GM23338 (cell line): ENCODE results near the gene ADAP1. TPM values are rescaled to one million over a fixed set of nuclear protein-coding genes. Genes with fewer than 3 reads are reported as not detected.

ENCODE experiments used
- ATAC-seq: fragments of 200-7000 bp; cut with Tn5 transposase; 3 replicates; pipeline ENCODE4 v1.9.1; 2020
- DNase-seq: peaks from one replicate; pipeline ENCODE4 v3.0.0-alpha.2; 2015; ENCODE audit warnings: low spot score
- H2AFZ ChIP-seq: fragments of 200-600 bp; sonication (generic); 2 replicates; pipeline ENCODE4 v1.8.0; 2016; ENCODE audit warnings: antibody characterized with exemption, mild to moderate bottlenecking, moderate library complexity
- H3F3A ChIP-seq: fragments of 200-600 bp; sonication (generic); replicated peaks from 2 replicates; pipeline ENCODE4 v1.8.0; 2017; ENCODE audit warnings: antibody characterized with exemption, mixed run types, low read depth
- H3K27ac ChIP-seq: fragments of 200-600 bp; sonication (generic); 2 replicates; pipeline ENCODE4 v1.6.1; 2016; ENCODE audit warnings: low read depth
- H3K27me3 ChIP-seq: fragments of 200-600 bp; sonication (generic); 2 replicates; pipeline ENCODE4 v1.8.0; 2016; ENCODE audit warnings: mild to moderate bottlenecking, mixed run types, moderate library complexity; ENCODE audit not compliant: insufficient read depth
- H3K36me3 ChIP-seq: fragments of 200-600 bp; sonication (generic); 2 replicates; pipeline ENCODE4 v1.8.0; 2016; ENCODE audit warnings: mild to moderate bottlenecking; ENCODE audit not compliant: insufficient read depth
- H3K4me1 ChIP-seq: fragments of 200-600 bp; sonication (generic); 2 replicates; pipeline ENCODE4 v1.8.0; 2016; ENCODE audit warnings: mild to moderate bottlenecking, moderate library complexity; ENCODE audit not compliant: insufficient read depth
- H3K4me2 ChIP-seq: fragments of 200-600 bp; sonication (generic); 2 replicates; pipeline ENCODE4 v1.7.1; 2017; ENCODE audit warnings: mixed run types
- H3K4me3 ChIP-seq: fragments of 200-600 bp; sonication (generic); 2 replicates; pipeline ENCODE4 v1.6.1; 2016; ENCODE audit warnings: mixed run types
- H3K79me2 ChIP-seq: fragments of 200-600 bp; sonication (generic); replicated peaks from 2 replicates; pipeline ENCODE4 v1.8.0; 2017; ENCODE audit warnings: mild to moderate bottlenecking; ENCODE audit not compliant: insufficient read depth
- H3K9me2 ChIP-seq: fragments of 200-600 bp; sonication (generic); 2 replicates; pipeline ENCODE4 v1.8.0; 2017; ENCODE audit not compliant: insufficient read depth
- H4K20me1 ChIP-seq: fragments of 200-600 bp; sonication (generic); replicated peaks from 2 replicates; pipeline ENCODE4 v1.8.0; 2017; ENCODE audit warnings: mild to moderate bottlenecking; ENCODE audit not compliant: insufficient read depth
- H3K27ac Mint-ChIP-seq: 2 replicates; pipeline ENCODE4 v1.8.0; 2020; ENCODE audit warnings: inconsistent platforms, mild to moderate bottlenecking, moderate library complexity, mixed read lengths
- H3K27me3 Mint-ChIP-seq: 3 replicates; pipeline ENCODE4 v1.8.0; 2022; ENCODE audit warnings: low read depth, mild to moderate bottlenecking, moderate library complexity, mixed read lengths, inconsistent platforms; ENCODE audit not compliant: insufficient read depth, poor library complexity
- H3K36me3 Mint-ChIP-seq: 3 replicates; pipeline ENCODE4 v1.8.0; 2021; ENCODE audit warnings: low read depth, mild to moderate bottlenecking, inconsistent platforms, moderate library complexity, mixed read lengths
- H3K4me1 Mint-ChIP-seq: 3 replicates; pipeline ENCODE4 v1.8.0; 2020; ENCODE audit warnings: mild to moderate bottlenecking, inconsistent platforms, mixed read lengths
- H3K4me3 Mint-ChIP-seq: 3 replicates; pipeline ENCODE4 v1.8.0; 2021; ENCODE audit warnings: moderate library complexity, mild to moderate bottlenecking, inconsistent platforms, mixed read lengths
- H3K9me3 Mint-ChIP-seq: 3 replicates; pipeline ENCODE4 v1.8.0; 2020; ENCODE audit warnings: moderate library complexity, mild to moderate bottlenecking, inconsistent platforms, mixed read lengths
- CREB1 ChIP-seq: fragments of 250-450 bp; sonication (Bioruptor Pico); IDR thresholded peaks from 2 replicates; pipeline ENCODE4 v1.5.0; 2020; ENCODE audit warnings: low read depth, mild to moderate bottlenecking, moderate library complexity
- CTCF ChIP-seq, 2 experiments: fragments of 200-600 bp in 1 of 2; sonication (generic) in 1 of 2; conservative IDR thresholded peaks; 2 replicates each; pipeline versions ENCODE4 v1.5.1 to v1.6.1; 2016 to 2017; ENCODE audit warnings: antibody characterized with exemption in 2 of 2, low read depth in 2 of 2, mild to moderate bottlenecking in 2 of 2, moderate library complexity in 1 of 2
- ETS1 ChIP-seq: IDR thresholded peaks from 2 replicates; pipeline ENCODE4 v1.6.1; 2016; ENCODE audit warnings: antibody characterized with exemption
- EZH2phosphoT487 ChIP-seq: fragments of 200-600 bp; sonication (generic); IDR thresholded peaks from one replicate; pipeline ENCODE4 v1.8.1; 2018; ENCODE audit warnings: antibody characterized with exemption; ENCODE audit not compliant: unreplicated experiment
- JUNB ChIP-seq: IDR thresholded peaks from one replicate; pipeline ENCODE4 v1.6.1; 2016; ENCODE audit warnings: antibody characterized with exemption; ENCODE audit not compliant: unreplicated experiment
- NANOG ChIP-seq: IDR thresholded peaks from 2 replicates; pipeline ENCODE4 v1.6.1; 2016; ENCODE audit warnings: antibody characterized with exemption, borderline replicate concordance
- POLR2AphosphoS5 ChIP-seq: IDR thresholded peaks from 2 replicates; pipeline ENCODE4 v1.6.1; 2016; ENCODE audit warnings: antibody characterized with exemption, low read depth
- STAT1 ChIP-seq: IDR thresholded peaks from one replicate; pipeline ENCODE4 v1.6.1; 2016; ENCODE audit warnings: antibody characterized with exemption; ENCODE audit not compliant: unreplicated experiment
- ZNF114 ChIP-seq: fragments of 250-450 bp; sonication (Bioruptor Pico); IDR thresholded peaks from 2 replicates; pipeline ENCODE4 v1.5.0; 2020; ENCODE audit warnings: mild to moderate bottlenecking, moderate library complexity
- ZNF331 ChIP-seq: fragments of 250-450 bp; sonication (Bioruptor Pico); IDR thresholded peaks from 2 replicates; pipeline ENCODE4 v1.5.0; 2020; ENCODE audit warnings: low read depth, mild to moderate bottlenecking, moderate library complexity
- polyA plus RNA-seq: library from polyadenylated mRNA; unstranded; fragments of >200 nt; fragmentation: Nextera tagmentation; extraction: Ambion mirVana; gene quantifications from 2 replicates; pipeline ENCODE4 v1.2.1, GENCODE V29; 2016
- total RNA-seq: library from RNA; depleted of rRNA; stranded (reverse); fragments of >200 nt; shearing (Covaris generic); gene quantifications from 2 replicates; pipeline ENCODE4 v1.2.3, GENCODE V29; 2014

The ADAP1 gene
- total and polyA plus RNA-seq, 2 experiments from 2014 or later, result 2.2 to 9.6 TPM

- no peak for TF ChIP-seq ZNF331 (CRISPR knock-in tag)
Measured at GRCh38 chr7:891805-892204, 62.7 kb downstream of the ADAP1 start (continued).

GRCh38 chr7:891291-891690 lies 63.2 kb downstream of the ADAP1 start:
- Mint-ChIP-seq H3K9me3 (no peaks in the 10 kb centered on the region; the same call in 2 of the 3 replicates), H3K27ac (0 out of 2 replicates have a peak overlapping the region, but pooled peaks have one; percentile 40), H3K36me3 (peaks cover 74% of the 10 kb centered on the region), H3K4me3 (no peak overlapping the region), H3K4me1 (no peaks in the 10 kb centered on the region), H3K27me3 (peaks cover 1% of the 10 kb centered on the region)
- no peak for ATAC-seq
- H3K4me1 ChIP-seq, result no peaks in the 10 kb centered on the region
- peaks cover 31% of the 10 kb centered on the region for H3K79me2 ChIP-seq
- no peak overlapping the region for H2AFZ ChIP-seq
- H3K4me2 ChIP-seq, result no peak overlapping the region
- no peaks in the 10 kb centered on the region; the same call in 1 of the 2 replicates for H4K20me1 ChIP-seq
- H3K27me3 ChIP-seq, result no peaks in the 10 kb centered on the region
- H3K27ac ChIP-seq, result no peak overlapping the region
- DNase-seq, result no peak
- H3K36me3 ChIP-seq, result 0 out of 2 replicates have a peak, but pooled peaks cover 6% of the 10 kb centered on the region
- no peak for TF ChIP-seq EZH2phosphoT487
- TF ChIP-seq POLR2AphosphoS5, result no peak
- no peak overlapping the region for H3K4me3 ChIP-seq
- no peaks in the 10 kb centered on the region for H3K9me2 ChIP-seq
- no peaks in the 10 kb centered on the region for H3F3A ChIP-seq

GRCh38 chr7:890868-891267 lies 63.6 kb downstream of the ADAP1 start:
- H3K36me3 ChIP-seq, result 0 out of 2 replicates have a peak, but pooled peaks cover 6% of the 10 kb centered on the region
- H3K27ac ChIP-seq, result no peak overlapping the region
- H3K79me2 ChIP-seq, result peaks cover 35% of the 10 kb centered on the region
- H3K4me1 ChIP-seq, result no peaks in the 10 kb centered on the region
- H3K4me1 Mint-ChIP-seq, result no peaks in the 10 kb centered on the region
- no peak overlapping the region for H3K4me3 Mint-ChIP-seq
- H3K27ac Mint-ChIP-seq, result 0 out of 2 replicates have a peak overlapping the region, but pooled peaks have one; percentile 40
- no peaks in the 10 kb centered on the region for H3K27me3 Mint-ChIP-seq
- H4K20me1 ChIP-seq, result no peaks in the 10 kb centered on the region; the same call in 1 of the 2 replicates
- ATAC-seq (no peak), DNase-seq (no peak)
- H3K4me3 ChIP-seq, result no peak overlapping the region
- H3K9me3 Mint-ChIP-seq, result no peaks in the 10 kb centered on the region; the same call in 2 of the 3 replicates
- H3K4me2 ChIP-seq, result no peak overlapping the region
- H3K9me2 ChIP-seq, result no peaks in the 10 kb centered on the region
- no peaks in the 10 kb centered on the region for H3K27me3 ChIP-seq
- no peak overlapping the region for H2AFZ ChIP-seq
- peaks cover 72% of the 10 kb centered on the region for H3K36me3 Mint-ChIP-seq
- TF ChIP-seq ETS1, result no peak
- no peak for TF ChIP-seq NANOG
- no peak for TF ChIP-seq STAT1
- TF ChIP-seq JUNB, result no peak
- no peak for TF ChIP-seq POLR2AphosphoS5
- no peak for TF ChIP-seq ZNF114 (CRISPR knock-in tag)
- no peaks in the 10 kb centered on the region for H3F3A ChIP-seq

GRCh38 chr7:889391-889790 lies 65.1 kb downstream of the ADAP1 start:
- peaks cover 58% of the 10 kb centered on the region for H3K36me3 Mint-ChIP-seq
- H3K4me2 ChIP-seq, result no peak overlapping the region

More at GRCh38 chr7:889391-889790, 65.1 kb downstream of the ADAP1 start:
- H3K36me3 ChIP-seq, result 0 out of 2 replicates have a peak, but pooled peaks cover 6% of the 10 kb centered on the region
- peaks cover 10% of the 10 kb centered on the region for H4K20me1 ChIP-seq
- TF ChIP-seq CREB1 (CRISPR knock-in tag) (no peak), NANOG (no peak), POLR2AphosphoS5 (no peak), ETS1 (no peak), CTCF (conservative IDR thresholded peaks at IDR 0.05; ENCODE audit: low read depth in 2 of 2) (no peak), EZH2phosphoT487 (no peak)
- no peak overlapping the region for H3K27ac Mint-ChIP-seq
- H3K9me3 Mint-ChIP-seq, result no peaks in the 10 kb centered on the region; the same call in 2 of the 3 replicates
- ATAC-seq, result peak; percentile 42
- peaks cover 50% of the 10 kb centered on the region for H3K79me2 ChIP-seq
- no peaks in the 10 kb centered on the region for H3K9me2 ChIP-seq
- H3F3A ChIP-seq, result no peaks in the 10 kb centered on the region
- H2AFZ ChIP-seq, result no peak overlapping the region
- no peaks in the 10 kb centered on the region for H3K4me1 ChIP-seq
- H3K27me3 ChIP-seq, result no peaks in the 10 kb centered on the region
- no peak for DNase-seq
- H3K27ac ChIP-seq, result no peak overlapping the region
- H3K4me3 ChIP-seq, result no peak overlapping the region
- no peaks in the 10 kb centered on the region for H3K27me3 Mint-ChIP-seq
- peaks cover 7% of the 10 kb centered on the region for H3K4me1 Mint-ChIP-seq
- H3K4me3 Mint-ChIP-seq, result peak overlapping the region; percentile 38; the same call in 2 of the 3 replicates
